Glutamatergic neuron (in vitro differentiated cells): ENCODE data around the gene P2RX3. TPM values are rescaled to one million over a fixed set of nuclear protein-coding genes. Genes with fewer than 3 reads are reported as not detected.

Source experiments
- DNase-seq: peaks from one replicate; pipeline ENCODE4 v3.0.0; 2022
- H3K27ac Mint-ChIP-seq: one replicate; pipeline ENCODE4 v1.8.0; 2020; ENCODE audit warnings: mild to moderate bottlenecking, mixed read lengths, inconsistent platforms; ENCODE audit not compliant: unreplicated experiment
- H3K27me3 Mint-ChIP-seq: one replicate; pipeline ENCODE4 v1.8.0; 2020; ENCODE audit warnings: mild to moderate bottlenecking, moderate library complexity, mixed read lengths, inconsistent platforms; ENCODE audit not compliant: unreplicated experiment
- H3K36me3 Mint-ChIP-seq: one replicate; pipeline ENCODE4 v1.8.0; 2020; ENCODE audit warnings: mild to moderate bottlenecking, mixed read lengths, inconsistent platforms; ENCODE audit not compliant: unreplicated experiment
- H3K4me1 Mint-ChIP-seq: one replicate; pipeline ENCODE4 v1.8.0; 2020; ENCODE audit warnings: mild to moderate bottlenecking, low read depth, mixed read lengths, inconsistent platforms; ENCODE audit not compliant: unreplicated experiment
- H3K4me3 Mint-ChIP-seq: one replicate; pipeline ENCODE4 v1.8.0; 2020; ENCODE audit warnings: mild to moderate bottlenecking, mixed read lengths, inconsistent platforms; ENCODE audit not compliant: unreplicated experiment
- H3K9me3 Mint-ChIP-seq: one replicate; pipeline ENCODE4 v1.8.0; 2020; ENCODE audit warnings: mild to moderate bottlenecking, moderate library complexity, mixed read lengths, inconsistent platforms; ENCODE audit not compliant: unreplicated experiment
- CTCF ChIP-seq: fragments of 200-600 bp; sonication (generic); IDR thresholded peaks from one replicate; pipeline ENCODE4 v1.5.0; 2021; ENCODE audit not compliant: partially characterized antibody, unreplicated experiment
- total RNA-seq: library from RNA; stranded (reverse); fragmentation: NEBNext Ultra II Directional; extraction: Animal tissue kit (Norgen Biotek cat#: 25700); gene quantifications from one replicate; pipeline ENCODE4 v1.2.1, GENCODE V29; 2021; ENCODE audit not compliant: unreplicated experiment

P2RX3 gene
- total RNA-seq, 1 donor from 2014 or later, result 496 TPM

- no peak overlapping the region for H3K4me3 Mint-ChIP-seq
- H3K36me3 Mint-ChIP-seq, result peaks cover 11% of the 10 kb centered on the region
- no peak for DNase-seq
- peaks cover 14% of the 10 kb centered on the region for H3K9me3 Mint-ChIP-seq
- H3K4me1 Mint-ChIP-seq, result peaks cover 37% of the 10 kb centered on the region
- H3K27ac Mint-ChIP-seq, result no peak overlapping the region
- TF ChIP-seq CTCF, result no peak
- H3K27me3 Mint-ChIP-seq, result peaks cover 15% of the 10 kb centered on the region
Observed at GRCh38 chr11:57313071-57313787, 24.9 kb upstream of the P2RX3 start.

- Mint-ChIP-seq H3K27me3 (peaks cover 15% of the 10 kb centered on the region), H3K4me3 (peak overlapping the region; percentile 16), H3K36me3 (peaks cover 11% of the 10 kb centered on the region), H3K27ac (peak overlapping the region; percentile 66), H3K4me1 (peaks cover 34% of the 10 kb centered on the region), H3K9me3 (peaks cover 12% of the 10 kb centered on the region)
- TF ChIP-seq CTCF, result no peak
- DNase-seq, result no peak
Observed at GRCh38 chr11:57313788-57314135, 24.4 kb upstream of the P2RX3 start.

- Mint-ChIP-seq H3K9me3 (peaks cover 14% of the 10 kb centered on the region), H3K27me3 (peaks cover 14% of the 10 kb centered on the region), H3K36me3 (peaks cover 13% of the 10 kb centered on the region), H3K27ac (peak overlapping the region; percentile 66), H3K4me1 (peaks cover 31% of the 10 kb centered on the region), H3K4me3 (peak overlapping the region; percentile 16)
- DNase-seq, result no peak
- TF ChIP-seq CTCF, result no peak
Observed at GRCh38 chr11:57314221-57314973, 23.8 kb upstream of the P2RX3 start.

- no peak overlapping the region for H3K4me3 Mint-ChIP-seq
- H3K4me1 Mint-ChIP-seq, result peaks cover 24% of the 10 kb centered on the region
- peaks cover 8% of the 10 kb centered on the region for H3K9me3 Mint-ChIP-seq
- H3K27me3 Mint-ChIP-seq, result peaks cover 9% of the 10 kb centered on the region
- DNase-seq, result no peak
- TF ChIP-seq CTCF, result no peak
- no peak overlapping the region for H3K27ac Mint-ChIP-seq
- H3K36me3 Mint-ChIP-seq, result peaks cover 3% of the 10 kb centered on the region
Observed at GRCh38 chr11:57315491-57315890, 22.7 kb upstream of the P2RX3 start.

GRCh38 chr11:57316017-57316416 lies 22.1 kb upstream of the P2RX3 start:
- H3K27me3 Mint-ChIP-seq, result peaks cover 7% of the 10 kb centered on the region
- H3K27ac Mint-ChIP-seq, result no peak overlapping the region
- no peak overlapping the region for H3K4me3 Mint-ChIP-seq
- H3K36me3 Mint-ChIP-seq, result peaks cover 3% of the 10 kb centered on the region
- no peak for TF ChIP-seq CTCF
- no peak for DNase-seq
- H3K9me3 Mint-ChIP-seq, result peaks cover 8% of the 10 kb centered on the region
- peaks cover 25% of the 10 kb centered on the region for H3K4me1 Mint-ChIP-seq
